HL-60 (cell line): ENCODE measurements around the gene CCR5.
"Not testable (repeated sequence)": the region's sequence is repeated elsewhere in the genome, so short reads cannot be mapped to it uniquely, and the experiment has no call there.

Experiments used
- DNase-seq, 2 experiments: peaks; one replicate each; pipeline ENCODE4 v3.0.0-alpha.2; 2010 to 2020; ENCODE audit warnings: low read depth in 1 of 2, low spot score in 1 of 2
- H3K27ac ChIP-seq: fragments of 250-450 bp; sonication (Bioruptor Pico); replicated peaks from 2 replicates; pipeline ENCODE4 v1.5.1; 2020; ENCODE audit warnings: mild to moderate bottlenecking, moderate library complexity
- H3K27me3 ChIP-seq: fragments of 250-450 bp; sonication (Bioruptor Pico); 2 replicates; pipeline ENCODE4 v1.5.1; 2021; ENCODE audit warnings: mild to moderate bottlenecking, moderate library complexity; ENCODE audit not compliant: insufficient read depth, poor library complexity, severe bottlenecking
- H3K4me3 ChIP-seq: replicated peaks from 2 replicates; pipeline ENCODE4 v1.5.1; 2011; ENCODE audit warnings: mild to moderate bottlenecking, control low read depth, low read length; ENCODE audit not compliant: insufficient read depth
- GABPA ChIP-seq: IDR thresholded peaks from 2 replicates; pipeline ENCODE4 v1.6.1; 2012; ENCODE audit warnings: low read depth
- POLR2AphosphoS5 ChIP-seq: IDR thresholded peaks from 2 replicates; pipeline ENCODE4 v1.6.1; 2012; ENCODE audit warnings: low read depth
- REST ChIP-seq: IDR thresholded peaks from 2 replicates; pipeline ENCODE4 v1.6.1; 2012; ENCODE audit warnings: low read depth; ENCODE audit not compliant: insufficient replicate concordance
- SPI1 ChIP-seq: IDR thresholded peaks from 2 replicates; pipeline ENCODE4 v1.6.1; 2012; ENCODE audit warnings: low read depth, mild to moderate bottlenecking, borderline replicate concordance
- TF ChIP-seq, protein P1 (sequence below): IDR thresholded peaks from one replicate; pipeline ENCODE4 v1.5.1; 2011; ENCODE audit warnings: low read length, control low read depth, inconsistent platforms; ENCODE audit not compliant: insufficient read depth

Gene CCR5

DNA sequence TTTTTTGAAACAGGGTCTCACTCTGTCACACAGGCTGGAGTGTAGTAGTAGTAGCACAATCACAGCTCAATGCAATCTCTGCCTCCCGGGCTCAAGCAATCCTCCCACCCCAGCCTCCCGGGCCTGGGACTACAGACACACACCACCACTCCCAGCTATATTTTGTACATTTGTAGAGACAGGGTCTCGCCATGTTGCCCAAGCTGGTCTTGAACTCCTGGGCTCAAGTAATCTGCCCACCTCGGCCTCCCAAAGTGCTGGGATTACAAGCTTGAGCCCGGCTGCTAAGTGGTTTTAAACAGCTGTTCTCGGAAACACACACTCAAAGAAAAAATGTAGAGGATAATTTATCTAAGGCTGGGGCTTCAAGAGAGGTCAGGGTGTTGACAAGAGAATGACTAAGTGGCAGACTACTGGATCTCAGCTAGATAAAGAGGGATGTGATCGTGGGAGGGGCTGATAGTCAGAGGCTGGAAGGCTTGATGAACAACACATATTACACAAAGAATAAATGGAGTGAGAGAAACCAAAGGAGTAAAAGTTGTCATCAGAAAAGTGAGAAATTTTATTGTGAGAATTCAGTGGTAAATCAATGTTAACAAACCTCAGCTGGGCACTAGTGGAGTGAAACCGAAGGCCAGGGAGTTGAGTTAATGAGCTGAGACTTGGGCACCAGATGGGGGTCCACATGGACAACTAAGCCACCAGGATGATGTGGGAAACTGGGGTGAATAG is 29.4 kb downstream of the CCR5 start:
- H3K27me3 ChIP-seq: no peaks in the 10 kb centered on the region
- TF ChIP-seq REST: no peak
- TF ChIP-seq GABPA: no peak
- TF ChIP-seq, protein P1, sequence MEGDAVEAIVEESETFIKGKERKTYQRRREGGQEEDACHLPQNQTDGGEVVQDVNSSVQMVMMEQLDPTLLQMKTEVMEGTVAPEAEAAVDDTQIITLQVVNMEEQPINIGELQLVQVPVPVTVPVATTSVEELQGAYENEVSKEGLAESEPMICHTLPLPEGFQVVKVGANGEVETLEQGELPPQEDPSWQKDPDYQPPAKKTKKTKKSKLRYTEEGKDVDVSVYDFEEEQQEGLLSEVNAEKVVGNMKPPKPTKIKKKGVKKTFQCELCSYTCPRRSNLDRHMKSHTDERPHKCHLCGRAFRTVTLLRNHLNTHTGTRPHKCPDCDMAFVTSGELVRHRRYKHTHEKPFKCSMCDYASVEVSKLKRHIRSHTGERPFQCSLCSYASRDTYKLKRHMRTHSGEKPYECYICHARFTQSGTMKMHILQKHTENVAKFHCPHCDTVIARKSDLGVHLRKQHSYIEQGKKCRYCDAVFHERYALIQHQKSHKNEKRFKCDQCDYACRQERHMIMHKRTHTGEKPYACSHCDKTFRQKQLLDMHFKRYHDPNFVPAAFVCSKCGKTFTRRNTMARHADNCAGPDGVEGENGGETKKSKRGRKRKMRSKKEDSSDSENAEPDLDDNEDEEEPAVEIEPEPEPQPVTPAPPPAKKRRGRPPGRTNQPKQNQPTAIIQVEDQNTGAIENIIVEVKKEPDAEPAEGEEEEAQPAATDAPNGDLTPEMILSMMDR: no peak
- no peak for TF ChIP-seq POLR2AphosphoS5
- TF ChIP-seq SPI1: no peak
- DNase-seq: no peak
- no peak overlapping the region for H3K27ac ChIP-seq
- H3K4me3 ChIP-seq: no peak overlapping the region

DNA sequence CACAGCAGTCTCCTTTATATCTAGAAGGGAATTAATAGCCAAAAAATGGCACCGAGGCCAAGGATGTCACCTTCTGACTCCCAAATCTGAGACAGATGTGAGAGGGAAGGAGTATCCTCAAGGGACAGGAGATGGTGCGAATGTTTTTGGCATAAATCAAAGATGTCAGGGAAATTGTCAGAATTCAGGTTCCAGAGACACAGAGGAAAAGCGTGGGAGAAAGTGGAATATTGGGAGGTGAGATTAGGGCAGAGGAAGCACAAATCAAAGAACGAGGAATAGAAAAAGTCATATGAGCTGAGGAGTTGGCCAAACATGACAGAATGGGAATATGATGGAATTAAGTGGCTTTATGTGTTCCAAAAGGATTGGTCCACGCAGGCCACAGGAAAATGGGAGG is 30.1 kb downstream of the CCR5 start:
- TF ChIP-seq POLR2AphosphoS5: no peak
- TF ChIP-seq REST: no peak
- TF ChIP-seq GABPA: no peak
- TF ChIP-seq, protein P1: no peak
- no peaks in the 10 kb centered on the region for H3K27me3 ChIP-seq
- no peak for DNase-seq
- no peak overlapping the region for H3K4me3 ChIP-seq
- no peak overlapping the region for H3K27ac ChIP-seq

DNA sequence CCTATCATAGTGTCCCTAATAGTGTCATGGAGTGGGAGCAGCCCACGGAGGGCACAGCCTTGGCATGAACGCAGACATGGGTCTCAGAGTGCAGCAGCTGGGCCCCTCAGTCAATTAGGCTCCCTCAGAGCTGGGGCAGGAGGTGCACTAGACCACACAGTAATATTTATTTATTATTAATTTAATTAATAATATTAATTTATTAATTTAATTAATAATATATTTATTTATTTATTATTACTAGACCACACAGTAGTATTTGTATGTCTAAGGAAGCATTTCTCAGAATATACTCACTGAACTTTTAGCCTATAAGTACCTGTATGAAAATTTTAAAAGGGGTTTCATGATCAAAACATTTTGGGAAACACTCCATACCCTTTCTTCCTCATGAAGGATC is 30.8 kb downstream of the CCR5 start:
- TF ChIP-seq, protein P1: no peak
- TF ChIP-seq REST: no peak
- no peak for TF ChIP-seq POLR2AphosphoS5
- TF ChIP-seq GABPA: no peak
- no peak for TF ChIP-seq SPI1
- Histone ChIP-seq H3K27me3 (no peaks in the 10 kb centered on the region), H3K4me3 (no peak overlapping the region), H3K27ac (no peak overlapping the region)
- no peak for DNase-seq

GRCh38 chr3:46402902-46403301 is 32.2 kb downstream of the CCR5 start:
- not testable (repeated sequence) for H3K4me3 ChIP-seq, DNase-seq, H3K27me3 ChIP-seq, H3K27ac ChIP-seq
